Activated naive CD8-positive, alpha-beta T cell (primary cell): Measurements from ENCODE around the gene GPR37.

Experiments used
- H3K27ac Mint-ChIP-seq: one replicate; pipeline ENCODE4 v1.8.0; 2021; ENCODE audit warnings: mixed read lengths
- H3K27me3 Mint-ChIP-seq: one replicate; pipeline ENCODE4 v1.8.0; 2021; ENCODE audit warnings: mixed read lengths
- H3K36me3 Mint-ChIP-seq: one replicate; pipeline ENCODE4 v1.8.0; 2021; ENCODE audit warnings: mixed read lengths
- H3K4me1 Mint-ChIP-seq: one replicate; pipeline ENCODE4 v1.8.0; 2021; ENCODE audit warnings: low read depth, mixed read lengths
- H3K4me3 Mint-ChIP-seq: one replicate; pipeline ENCODE4 v1.8.0; 2021; ENCODE audit warnings: mild to moderate bottlenecking, mixed read lengths
- H3K9me3 Mint-ChIP-seq: one replicate; pipeline ENCODE4 v1.8.0; 2021; ENCODE audit warnings: low read depth, mixed read lengths

The GPR37 gene

DNA sequence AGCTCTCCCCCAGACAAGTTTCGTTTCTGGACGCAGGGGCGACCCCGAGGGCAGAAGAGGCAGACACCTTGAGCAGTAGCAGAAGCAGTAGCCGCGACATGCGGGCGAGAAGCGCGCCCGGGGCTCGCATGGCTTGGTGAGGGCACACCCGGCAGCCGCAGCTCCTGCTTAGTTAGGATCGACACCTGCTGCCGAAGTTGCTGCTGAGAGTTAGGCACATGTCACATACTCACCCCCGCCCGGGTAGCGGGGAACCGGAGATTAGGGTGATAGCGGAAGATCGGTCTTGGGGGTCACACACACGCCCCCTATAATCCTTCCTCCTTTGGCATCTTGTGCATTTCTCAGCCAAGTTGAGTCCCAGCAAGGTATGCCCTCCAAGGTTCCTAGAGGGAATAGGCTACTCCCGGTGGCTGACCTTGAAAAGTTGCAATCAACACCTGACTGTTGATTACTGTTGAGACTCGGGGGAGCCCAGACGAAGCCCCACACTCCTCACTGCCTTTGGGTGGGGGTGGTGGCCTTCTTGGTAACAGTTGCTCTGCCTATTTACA lies 668 bp downstream of the GPR37 start:
- Mint-ChIP-seq H3K27me3 (peaks cover 32% of the 10 kb centered on the region), H3K4me1 (peaks cover 15% of the 10 kb centered on the region), H3K27ac (no peak overlapping the region)

DNA sequence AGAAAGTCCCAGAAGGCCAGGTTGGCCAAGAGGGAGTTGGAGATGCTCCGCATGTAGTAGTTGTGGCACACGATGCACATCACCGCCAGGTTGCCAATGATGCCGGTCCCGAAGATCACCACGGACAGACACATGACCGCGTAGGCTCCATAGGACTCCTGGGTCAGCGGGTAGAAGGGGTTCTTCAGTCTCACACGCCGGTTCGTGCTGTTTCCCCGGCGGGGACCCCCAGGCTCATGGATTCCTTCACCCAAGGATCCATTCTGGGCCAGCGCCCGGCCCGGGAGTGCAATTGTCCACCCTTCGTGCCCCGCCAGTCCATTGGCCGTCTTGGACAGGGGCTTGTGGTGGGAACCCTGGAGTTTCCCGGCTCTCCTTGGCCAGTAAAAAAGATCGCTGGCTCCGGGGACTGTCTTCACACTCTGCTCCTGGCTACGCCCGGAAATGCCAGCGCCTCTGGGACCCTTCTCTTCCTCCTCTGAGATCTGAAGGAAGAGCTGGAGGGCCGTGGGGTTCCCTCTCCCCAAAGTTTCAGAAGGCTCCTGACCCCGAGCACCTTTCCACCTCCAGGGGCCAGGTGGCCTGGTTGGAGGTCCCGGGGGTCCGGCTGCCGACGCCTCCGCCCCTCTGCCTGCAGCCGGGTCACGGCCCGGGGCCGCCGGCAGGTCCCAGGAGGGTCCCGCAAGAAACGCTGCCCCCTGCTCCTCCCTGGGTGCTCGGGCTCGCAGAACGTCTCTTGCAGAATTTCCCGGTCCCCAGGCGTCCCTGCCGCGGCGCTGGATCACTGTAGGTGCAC lies 1.3 kb downstream of the GPR37 start:
- Mint-ChIP-seq H3K4me3 (peak overlapping the region; percentile 85), H3K36me3 (no peaks in the 10 kb centered on the region), H3K4me1 (peaks cover 15% of the 10 kb centered on the region), H3K9me3 (no peaks in the 10 kb centered on the region), H3K27me3 (peaks cover 37% of the 10 kb centered on the region), H3K27ac (no peak overlapping the region)

More for the DNA sequence above, 668 bp downstream of the GPR37 start:
- H3K9me3 Mint-ChIP-seq = no peaks in the 10 kb centered on the region
- no peaks in the 10 kb centered on the region for H3K36me3 Mint-ChIP-seq
- peak overlapping the region; percentile 85 for H3K4me3 Mint-ChIP-seq

DNA sequence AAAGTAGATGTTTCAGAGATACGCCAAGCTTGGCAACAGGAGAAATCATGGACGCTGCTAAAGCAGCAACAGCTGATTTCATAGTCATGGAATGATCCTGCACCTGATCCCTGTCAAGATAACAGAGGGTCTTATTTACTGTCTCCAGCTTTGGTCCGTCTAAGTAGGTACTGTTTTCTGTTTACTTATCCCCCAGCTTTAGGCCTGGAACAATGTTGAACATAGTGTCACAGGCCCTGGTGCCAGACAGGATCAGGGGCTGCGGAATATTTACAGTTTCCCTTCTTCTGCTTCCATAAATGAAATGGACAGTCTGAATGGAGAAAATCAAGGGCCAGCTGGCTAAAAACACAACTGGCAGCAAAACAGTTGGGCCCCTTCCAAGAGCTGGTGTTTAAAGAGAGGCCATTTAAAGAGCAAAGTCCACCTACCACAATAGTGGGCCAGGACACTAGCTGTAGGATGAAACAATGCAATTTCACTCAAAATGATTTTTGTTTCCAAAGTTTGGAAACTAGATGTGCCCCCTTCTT lies 2.9 kb downstream of the GPR37 start:
- no peaks in the 10 kb centered on the region for H3K9me3 Mint-ChIP-seq
- H3K4me1 Mint-ChIP-seq = peaks cover 15% of the 10 kb centered on the region
- peaks cover 35% of the 10 kb centered on the region for H3K27me3 Mint-ChIP-seq
- H3K4me3 Mint-ChIP-seq = no peak overlapping the region
- no peak overlapping the region for H3K27ac Mint-ChIP-seq
- no peaks in the 10 kb centered on the region for H3K36me3 Mint-ChIP-seq

DNA sequence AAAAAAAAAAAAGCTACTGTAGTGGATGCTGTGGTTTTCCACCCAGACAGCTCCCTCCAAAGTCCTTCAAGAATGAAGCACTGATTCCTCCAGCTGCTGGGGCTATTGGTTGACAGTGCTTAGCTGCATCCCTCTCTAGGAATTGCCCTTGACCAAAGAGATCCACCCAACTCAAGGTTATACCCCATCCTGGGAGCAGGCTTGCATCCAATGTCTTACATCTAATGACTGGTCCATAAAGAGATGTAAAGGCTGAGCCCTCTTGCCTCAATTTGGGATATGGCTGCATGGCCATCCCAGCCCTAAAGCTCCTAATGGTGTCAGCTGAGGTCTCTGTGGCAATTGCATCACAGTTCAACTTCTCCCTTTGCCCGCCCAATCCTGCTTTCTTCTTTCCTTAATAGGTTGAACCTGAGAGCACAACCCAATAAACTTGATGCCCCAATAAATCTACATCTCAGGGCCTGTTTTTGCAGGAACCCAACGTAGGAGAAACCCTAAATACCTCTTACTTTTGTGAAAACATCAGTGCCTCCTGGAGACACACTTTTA lies 4.4 kb downstream of the GPR37 start:
- H3K27me3 Mint-ChIP-seq = peaks cover 33% of the 10 kb centered on the region

DNA sequence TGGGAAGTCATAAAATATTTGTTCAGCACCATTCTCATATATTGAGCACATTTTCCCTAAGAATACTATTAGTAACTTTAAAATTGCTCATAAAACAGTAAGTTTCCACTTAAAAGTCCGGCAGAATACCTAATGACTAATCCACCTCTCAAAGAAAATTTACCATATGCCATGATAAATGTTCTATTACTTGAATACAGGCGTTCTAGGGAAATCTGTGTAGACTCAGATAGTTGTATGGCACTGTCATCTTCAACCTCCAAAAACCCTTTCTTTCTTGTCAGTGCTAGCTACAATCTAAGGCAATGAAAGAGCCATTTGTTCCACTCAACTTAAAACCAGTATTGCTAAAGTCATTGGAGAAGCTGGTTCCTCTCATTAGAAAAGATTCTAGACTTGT lies 7.3 kb downstream of the GPR37 start:
- H3K4me3 Mint-ChIP-seq = no peak overlapping the region
- H3K9me3 Mint-ChIP-seq = no peaks in the 10 kb centered on the region
- no peaks in the 10 kb centered on the region for H3K4me1 Mint-ChIP-seq
- H3K36me3 Mint-ChIP-seq = no peaks in the 10 kb centered on the region
- H3K27ac Mint-ChIP-seq = no peak overlapping the region
- peaks cover 24% of the 10 kb centered on the region for H3K27me3 Mint-ChIP-seq

More for the DNA sequence above, 4.4 kb downstream of the GPR37 start:
- Mint-ChIP-seq H3K4me1 (peaks cover 15% of the 10 kb centered on the region), H3K27ac (no peak overlapping the region), H3K36me3 (no peaks in the 10 kb centered on the region), H3K4me3 (no peak overlapping the region), H3K9me3 (no peaks in the 10 kb centered on the region)

DNA sequence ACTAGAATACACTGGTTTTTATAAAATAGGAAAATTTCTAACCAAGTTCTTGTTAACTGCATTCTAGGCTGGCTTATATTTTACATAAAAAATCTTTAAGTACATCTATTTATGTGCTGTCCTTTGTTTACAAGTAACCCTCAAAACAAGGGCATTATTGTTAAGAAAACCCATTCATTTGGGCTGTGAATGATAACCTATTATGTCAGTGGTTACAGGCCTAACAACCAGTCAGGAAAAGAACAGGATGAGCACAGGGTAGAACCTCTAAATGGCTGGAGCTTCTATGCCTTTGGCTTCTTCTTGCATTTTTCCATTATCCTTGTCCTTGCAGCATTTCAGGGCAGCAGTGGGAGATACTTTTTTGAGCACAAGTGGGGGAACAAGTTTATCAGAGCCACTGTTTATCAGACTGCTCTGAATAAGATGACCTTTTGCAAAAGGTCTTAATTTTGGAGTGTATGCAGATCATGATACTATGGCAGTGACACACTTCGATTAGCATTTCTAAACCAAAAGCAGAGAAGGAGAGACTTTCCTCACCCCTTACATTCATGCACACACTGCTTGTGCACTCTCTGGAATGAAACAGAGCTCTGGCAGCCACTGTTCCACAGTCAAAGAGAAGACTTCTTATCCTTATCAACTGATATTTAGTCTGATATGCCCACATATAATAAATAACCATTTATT lies 10.9 kb downstream of the GPR37 start:
- Mint-ChIP-seq H3K27me3 (peaks cover 15% of the 10 kb centered on the region), H3K27ac (no peak overlapping the region), H3K4me1 (no peaks in the 10 kb centered on the region), H3K4me3 (no peak overlapping the region), H3K36me3 (no peaks in the 10 kb centered on the region), H3K9me3 (no peaks in the 10 kb centered on the region)

DNA sequence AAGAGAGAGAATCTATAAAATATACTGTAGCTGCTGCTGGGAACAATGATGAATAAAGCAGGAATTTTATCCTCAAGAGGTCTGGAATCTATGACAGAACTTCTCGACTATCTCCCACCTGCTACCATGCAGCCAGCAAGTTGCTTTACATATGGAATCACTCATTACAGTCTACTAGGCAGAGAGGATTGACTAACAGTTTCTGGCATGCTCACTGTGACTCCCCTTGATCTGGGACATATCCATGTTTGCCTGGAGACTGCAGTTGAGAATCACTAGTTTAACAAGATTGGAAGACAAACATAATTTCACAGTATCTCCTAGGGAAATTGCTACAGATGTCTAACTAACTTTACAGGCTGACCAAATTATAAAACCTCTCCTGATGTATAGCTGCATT lies 13.3 kb downstream of the GPR37 start:
- Mint-ChIP-seq H3K27ac (no peak overlapping the region), H3K27me3 (peaks cover 9% of the 10 kb centered on the region), H3K9me3 (no peaks in the 10 kb centered on the region), H3K36me3 (no peaks in the 10 kb centered on the region), H3K4me3 (no peak overlapping the region), H3K4me1 (no peaks in the 10 kb centered on the region)

DNA sequence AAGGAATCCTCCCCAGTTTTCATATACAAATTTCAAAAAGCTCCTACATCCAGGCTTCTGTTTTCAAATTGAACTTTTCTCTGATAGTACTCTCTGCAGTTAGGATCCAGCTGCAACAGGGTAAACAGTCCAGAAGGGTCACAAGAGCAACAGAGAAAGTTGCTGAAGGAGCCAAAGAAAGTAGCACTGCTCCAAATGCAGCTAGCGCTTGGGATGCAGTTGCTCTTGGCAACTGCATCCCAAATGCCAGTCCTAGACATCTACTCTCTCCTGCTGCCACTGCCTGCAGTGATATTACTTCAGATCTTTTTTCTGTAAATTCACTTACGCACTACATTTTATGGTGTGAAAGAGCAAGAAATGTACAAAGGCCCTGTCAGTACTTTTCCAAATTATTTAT lies 14.6 kb downstream of the GPR37 start:
- Mint-ChIP-seq H3K36me3 (no peaks in the 10 kb centered on the region), H3K9me3 (no peaks in the 10 kb centered on the region), H3K4me3 (no peak overlapping the region), H3K4me1 (no peaks in the 10 kb centered on the region), H3K27me3 (peaks cover 9% of the 10 kb centered on the region), H3K27ac (no peak overlapping the region)

DNA sequence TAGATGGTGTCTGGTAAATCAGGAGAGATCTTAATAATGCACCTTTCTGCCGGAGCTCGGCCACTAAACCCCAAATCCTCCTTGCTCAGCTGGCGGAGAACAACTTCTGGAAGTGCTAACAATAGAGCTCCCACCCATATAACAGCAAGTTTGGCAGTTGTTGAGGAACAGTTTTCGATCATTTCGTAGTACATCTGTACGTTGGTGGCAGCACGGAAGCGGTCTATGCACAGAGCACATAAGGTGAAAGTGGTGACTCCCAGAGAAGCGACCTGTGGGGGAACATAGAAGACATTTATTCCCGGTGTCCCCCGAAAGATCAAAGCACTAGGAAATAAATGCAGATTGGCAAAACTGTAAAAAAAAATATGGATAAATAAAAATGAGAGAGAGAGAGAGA lies 18.5 kb downstream of the GPR37 start:
- Mint-ChIP-seq H3K27me3 (peaks cover 5% of the 10 kb centered on the region), H3K27ac (no peak overlapping the region), H3K9me3 (no peaks in the 10 kb centered on the region), H3K36me3 (no peaks in the 10 kb centered on the region), H3K4me3 (no peak overlapping the region), H3K4me1 (no peaks in the 10 kb centered on the region)

DNA sequence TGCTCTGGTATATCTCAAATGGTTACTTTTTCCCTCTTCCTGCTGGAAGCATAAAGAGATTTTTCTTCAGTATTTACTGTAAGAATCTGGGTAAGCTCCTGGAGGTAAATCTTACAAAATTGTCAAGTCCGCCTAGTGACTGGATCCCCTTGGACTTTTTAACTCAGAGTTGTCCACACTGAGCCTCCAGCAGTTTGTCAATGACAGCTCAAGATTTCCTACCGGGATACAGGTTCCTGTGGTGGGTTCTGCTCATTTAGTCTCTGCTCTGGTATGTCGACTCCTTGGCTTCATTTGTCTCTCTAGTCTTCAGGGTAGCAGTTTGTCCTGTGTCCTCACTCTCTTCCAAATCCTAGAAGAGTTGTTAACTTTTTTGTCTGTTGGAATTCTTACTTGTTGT lies 27.0 kb downstream of the GPR37 start:
- Mint-ChIP-seq H3K4me1 (no peaks in the 10 kb centered on the region), H3K27ac (no peak overlapping the region), H3K27me3 (peaks cover 3% of the 10 kb centered on the region), H3K9me3 (no peaks in the 10 kb centered on the region), H3K36me3 (no peaks in the 10 kb centered on the region), H3K4me3 (no peak overlapping the region)

DNA sequence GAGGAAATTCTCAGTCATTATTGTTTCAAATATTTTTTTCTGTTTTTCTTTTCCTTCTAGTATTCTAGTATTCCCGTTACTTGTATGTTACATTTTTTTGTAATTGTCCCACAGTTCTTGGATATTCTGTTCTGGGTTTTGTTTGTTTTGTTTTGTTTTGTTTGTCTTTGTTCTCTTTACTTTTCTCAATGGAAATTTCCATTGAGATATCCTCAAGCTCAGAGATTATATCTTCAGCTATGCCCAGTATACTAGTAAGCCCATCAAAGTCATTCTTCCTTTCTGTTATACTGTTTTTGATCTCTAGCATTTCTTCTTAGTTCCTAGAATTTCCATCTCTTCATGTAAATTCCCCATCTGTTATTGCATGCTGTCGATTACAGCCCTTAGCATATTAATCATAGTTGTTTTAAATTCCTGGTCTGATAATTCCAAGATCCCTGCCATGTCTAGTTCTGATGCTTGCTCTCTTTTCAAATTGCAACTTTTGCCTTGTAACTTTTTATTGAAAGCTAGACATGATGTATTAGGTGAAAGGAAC lies 27.8 kb downstream of the GPR37 start:
- Mint-ChIP-seq H3K4me3 (no peak overlapping the region), H3K36me3 (no peaks in the 10 kb centered on the region), H3K9me3 (no peaks in the 10 kb centered on the region), H3K27ac (no peak overlapping the region), H3K4me1 (no peaks in the 10 kb centered on the region), H3K27me3 (peaks cover 3% of the 10 kb centered on the region)

DNA sequence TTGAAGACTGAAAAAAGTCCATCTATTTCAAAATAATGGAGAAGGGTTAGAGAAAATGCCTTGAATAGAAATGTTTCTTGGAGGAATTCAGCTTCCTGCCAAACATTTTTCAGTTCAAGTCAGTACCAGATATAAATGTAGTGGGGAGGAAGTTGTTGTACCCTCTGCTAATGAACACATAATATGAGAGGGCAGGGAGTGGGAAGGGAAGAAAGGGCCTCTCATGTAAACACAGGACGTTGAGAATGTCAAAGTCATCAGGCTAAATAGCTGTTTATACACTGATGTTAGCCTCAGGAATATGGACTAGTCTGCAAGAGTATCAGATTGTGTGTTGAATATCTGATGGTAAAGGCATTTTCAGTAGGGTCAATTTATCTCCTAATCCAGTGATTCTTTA lies 37.0 kb downstream of the GPR37 start:
- no peaks in the 10 kb centered on the region for H3K36me3 Mint-ChIP-seq
- no peaks in the 10 kb centered on the region for H3K9me3 Mint-ChIP-seq
- H3K4me3 Mint-ChIP-seq = no peak overlapping the region
- no peak overlapping the region for H3K27ac Mint-ChIP-seq
- H3K27me3 Mint-ChIP-seq = peaks cover 3% of the 10 kb centered on the region
- no peaks in the 10 kb centered on the region for H3K4me1 Mint-ChIP-seq

DNA sequence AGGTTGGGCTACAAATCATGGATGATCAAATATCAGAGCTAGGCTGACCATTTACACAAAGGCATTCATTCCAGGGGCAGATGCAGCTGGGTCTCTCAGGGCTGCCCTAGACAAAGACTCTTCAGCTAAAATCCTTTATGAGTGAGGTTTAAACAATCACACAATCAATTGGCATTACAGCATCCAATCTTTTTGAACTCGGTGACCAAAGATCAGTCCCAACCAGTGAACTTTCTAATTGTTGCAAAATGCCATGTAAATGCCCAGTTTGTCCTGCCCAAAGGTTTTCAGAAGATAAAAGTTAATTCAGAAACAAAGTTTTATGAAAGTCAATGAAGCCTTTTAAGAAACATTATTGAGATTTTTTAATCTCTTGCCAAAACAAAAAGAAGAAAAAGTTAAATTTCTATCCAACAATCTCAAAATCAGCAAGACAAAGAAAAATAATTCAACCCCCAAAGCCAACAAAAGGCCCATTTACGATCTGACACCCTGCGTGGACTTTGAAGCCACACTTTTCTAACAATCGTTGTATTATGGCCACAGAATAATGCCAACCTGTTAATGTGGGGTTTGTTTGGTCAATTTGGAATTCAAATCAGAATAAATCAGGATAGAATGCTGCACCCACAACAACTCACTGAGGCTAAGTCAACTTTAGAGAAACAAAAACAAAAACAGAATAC lies 40.9 kb downstream of the GPR37 start:
- H3K27me3 Mint-ChIP-seq = no peaks in the 10 kb centered on the region
- H3K4me1 Mint-ChIP-seq = no peaks in the 10 kb centered on the region
- no peaks in the 10 kb centered on the region for H3K36me3 Mint-ChIP-seq
- H3K4me3 Mint-ChIP-seq = no peak overlapping the region
- H3K9me3 Mint-ChIP-seq = no peaks in the 10 kb centered on the region
- H3K27ac Mint-ChIP-seq = no peak overlapping the region

DNA sequence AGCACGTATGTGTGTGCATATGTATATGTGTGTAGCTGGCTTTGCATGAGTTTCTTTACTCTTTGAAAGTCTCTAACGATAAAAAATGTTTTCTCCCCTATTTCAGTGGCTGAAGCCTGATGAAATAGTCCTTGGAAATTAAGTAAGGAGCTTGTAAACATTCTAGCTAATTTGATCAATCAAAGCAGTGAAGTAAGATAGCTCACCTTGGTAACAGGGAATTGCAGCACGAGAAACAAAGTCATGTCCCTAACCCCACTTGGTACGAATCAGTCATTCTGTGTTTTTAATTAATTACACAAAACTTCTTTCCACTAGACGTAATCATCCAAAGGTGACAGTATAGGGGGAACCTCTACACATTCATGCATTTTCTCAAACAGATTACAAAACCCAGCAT lies 41.5 kb downstream of the GPR37 start:
- H3K4me3 Mint-ChIP-seq = no peak overlapping the region
- H3K27me3 Mint-ChIP-seq = no peaks in the 10 kb centered on the region
- H3K9me3 Mint-ChIP-seq = no peaks in the 10 kb centered on the region
- no peaks in the 10 kb centered on the region for H3K4me1 Mint-ChIP-seq
- no peaks in the 10 kb centered on the region for H3K36me3 Mint-ChIP-seq
- H3K27ac Mint-ChIP-seq = no peak overlapping the region
